ENCODE data around the gene UNC79.
A peak's percentile ranks its signal among the peaks of the same experiment; 100 is the strongest.

Gene UNC79

GRCh38 chr14:93606091-93606490 lies 175.4 kb downstream of the UNC79 start:
- no peak for DNase-seq (ENCODE audit: low read depth)
- no peak overlapping the region for H3K4me3 ChIP-seq (ENCODE audit: low read depth, low read length)
- TF ChIP-seq CTCF (IDR thresholded peaks at IDR 0.05; ENCODE audit: control insufficient read depth, extremely low read depth, insufficient read depth): no peak

- peak; percentile 69 for TF ChIP-seq CTCF (IDR thresholded peaks at IDR 0.05; ENCODE audit: control insufficient read depth, extremely low read depth, insufficient read depth)
- H3K4me3 ChIP-seq (ENCODE audit: low read depth, low read length): no peak overlapping the region
- peak; percentile 17 for DNase-seq (ENCODE audit: low read depth)
Measured at GRCh38 chr14:93619176-93619793, 188.5 kb downstream of the UNC79 start.

GRCh38 chr14:93628048-93628447 lies 197.3 kb downstream of the UNC79 start:
- DNase-seq (ENCODE audit: low read depth): no peak
- TF ChIP-seq CTCF (IDR thresholded peaks at IDR 0.05; ENCODE audit: control insufficient read depth, extremely low read depth, insufficient read depth): no peak
- H3K4me3 ChIP-seq (ENCODE audit: low read depth, low read length): no peak overlapping the region

- DNase-seq (ENCODE audit: low read depth): no peak
- no peak for TF ChIP-seq CTCF (IDR thresholded peaks at IDR 0.05; ENCODE audit: control insufficient read depth, extremely low read depth, insufficient read depth)
- no peak overlapping the region for H3K4me3 ChIP-seq (ENCODE audit: low read depth, low read length)
Measured at GRCh38 chr14:93629643-93630042, 198.9 kb downstream of the UNC79 start.

GRCh38 chr14:93638790-93639189 lies 208.1 kb downstream of the UNC79 start:
- H3K4me3 ChIP-seq (ENCODE audit: low read depth, low read length): no peak overlapping the region
- no peak for TF ChIP-seq CTCF (IDR thresholded peaks at IDR 0.05; ENCODE audit: control insufficient read depth, extremely low read depth, insufficient read depth)
- no peak for DNase-seq (ENCODE audit: low read depth)

GRCh38 chr14:93643127-93643526 lies 212.4 kb downstream of the UNC79 start:
- H3K4me3 ChIP-seq (ENCODE audit: low read depth, low read length): no peak overlapping the region
- DNase-seq (ENCODE audit: low read depth): no peak
- no peak for TF ChIP-seq CTCF (IDR thresholded peaks at IDR 0.05; ENCODE audit: control insufficient read depth, extremely low read depth, insufficient read depth)

GRCh38 chr14:93643676-93644075 lies 212.9 kb downstream of the UNC79 start:
- H3K4me3 ChIP-seq (ENCODE audit: low read depth, low read length): no peak overlapping the region
- no peak for DNase-seq (ENCODE audit: low read depth)
- no peak for TF ChIP-seq CTCF (IDR thresholded peaks at IDR 0.05; ENCODE audit: control insufficient read depth, extremely low read depth, insufficient read depth)
